HG03439 (cell line): ENCODE measurements around the gene TAS2R4.
"Not testable (repeated sequence)": the region's sequence is repeated elsewhere in the genome, so short reads cannot be mapped to it uniquely, and the experiment has no call there.

Experiments used
- ATAC-seq: cut with Tn5 transposase; IDR thresholded peaks from one replicate; pipeline ENCODE4 v1.9.1; 2021; ENCODE audit warnings: mild to moderate bottlenecking, moderate library complexity; ENCODE audit not compliant: unreplicated experiment

The TAS2R4 gene

GRCh38 chr7:141776374-141776773, at the start of gene TAS2R4:
Gene TAS2R4 (plus strand): TSS chr7:141776674. CDS start chr7:141778489, 1,815 bp downstream.
- no peak for ATAC-seq

GRCh38 chr7:141729020-141729419, 47.5 kb upstream of the TAS2R4 start:
- ATAC-seq = no peak

GRCh38 chr7:141731476-141732149, 44.9 kb upstream of the TAS2R4 start:
- no peak for ATAC-seq

GRCh38 chr7:141737118-141737835, 39.2 kb upstream of the TAS2R4 start:
- no peak for ATAC-seq

GRCh38 chr7:141737836-141738591, 38.5 kb upstream of the TAS2R4 start, which contains the start of gene SSBP1:
Gene SSBP1 (plus strand): TSS chr7:141738358. CDS start chr7:141739167, 809 bp downstream.
- ATAC-seq = peak; percentile 94

GRCh38 chr7:141738592-141739013, 37.9 kb upstream of the TAS2R4 start:
- ATAC-seq = peak; percentile 39

- no peak for ATAC-seq
These were observed 37.2 kb upstream of the TAS2R4 start for GRCh38 chr7:141739250-141739649.

- no peak for ATAC-seq
These were observed 34.2 kb upstream of the TAS2R4 start for GRCh38 chr7:141742229-141742628.

- ATAC-seq = no peak
These were observed 32.3 kb upstream of the TAS2R4 start for GRCh38 chr7:141744131-141744530.

GRCh38 chr7:141748396-141748795, 28.1 kb upstream of the TAS2R4 start:
- ATAC-seq = no peak

- not testable (repeated sequence) for ATAC-seq
These were observed 24.6 kb upstream of the TAS2R4 start for GRCh38 chr7:141751904-141752303.

GRCh38 chr7:141752634-141753033, 23.8 kb upstream of the TAS2R4 start:
- no peak for ATAC-seq

- ATAC-seq = no peak
These were observed 21.5 kb upstream of the TAS2R4 start for GRCh38 chr7:141754939-141755338.

GRCh38 chr7:141763797-141764196, 12.7 kb upstream of the TAS2R4 start, which contains the start of gene TAS2R3:
Gene TAS2R3 (plus strand): TSS chr7:141764097. CDS start chr7:141764159, 62 bp downstream.
- ATAC-seq = no peak

- ATAC-seq = not testable (repeated sequence)
These were observed 6.3 kb upstream of the TAS2R4 start for GRCh38 chr7:141770083-141770583.

- ATAC-seq = peak; percentile 66
These were observed 9.5 kb downstream of the TAS2R4 start for GRCh38 chr7:141785706-141786552.

GRCh38 chr7:141788296-141788695, 11.8 kb downstream of the TAS2R4 start:
- no peak for ATAC-seq

GRCh38 chr7:141789917-141790316, 13.4 kb downstream of the TAS2R4 start, which contains the start of gene TAS2R5:
Gene TAS2R5 (plus strand): TSS chr7:141790217. CDS start chr7:141790362, 145 bp downstream.
- ATAC-seq = no peak

GRCh38 chr7:141792526-141792925, 16.1 kb downstream of the TAS2R4 start:
- ATAC-seq = no peak

GRCh38 chr7:141820067-141820466, 43.6 kb downstream of the TAS2R4 start:
- no peak for ATAC-seq
